NK-92 (cell line): Measurements from ENCODE around the gene ZNF669.

Experiments
- DNase-seq: peaks from one replicate; lab custom pipeline; 2025; ENCODE audit not compliant: unreplicated experiment; lab: John Stamatoyannopoulos, UW

The ZNF669 gene

GRCh38 chr1:247111700-247112478, 7.7 kb upstream of the ZNF669 start:
- no peak for DNase-seq

- no peak for DNase-seq
Measured at GRCh38 chr1:247111259-247111699, 7.1 kb upstream of the ZNF669 start.

GRCh38 chr1:247110627-247111258, 6.6 kb upstream of the ZNF669 start:
- DNase-seq, result no peak

- DNase-seq, result no peak
Measured at GRCh38 chr1:247107694-247108093, 3.5 kb upstream of the ZNF669 start.

- DNase-seq, result no peak
Measured at GRCh38 chr1:247105966-247106365, 1.8 kb upstream of the ZNF669 start.

GRCh38 chr1:247104965-247105364, 809 bp upstream of the ZNF669 start:
- no peak for DNase-seq

- DNase-seq, result no peak
Measured at GRCh38 chr1:247102381-247102780, 1.8 kb downstream of the ZNF669 start.

- no peak for DNase-seq
Measured at GRCh38 chr1:247100676-247101279, 3.4 kb downstream of the ZNF669 start.

- no peak for DNase-seq
Measured at GRCh38 chr1:247096958-247097357, 7.2 kb downstream of the ZNF669 start.

GRCh38 chr1:247096544-247096943, 7.6 kb downstream of the ZNF669 start:
- no peak for DNase-seq

GRCh38 chr1:247096112-247096511, 8.0 kb downstream of the ZNF669 start:
- no peak for DNase-seq

- DNase-seq, result no peak
Measured at GRCh38 chr1:247090455-247090854, 13.7 kb downstream of the ZNF669 start.

GRCh38 chr1:247089616-247090375, 14.4 kb downstream of the ZNF669 start:
- no peak for DNase-seq

- DNase-seq, result no peak
Measured at GRCh38 chr1:247088967-247089366, 15.2 kb downstream of the ZNF669 start.

GRCh38 chr1:247087256-247087655, 16.9 kb downstream of the ZNF669 start:
- no peak for DNase-seq

- no peak for DNase-seq
Measured at GRCh38 chr1:247085310-247085709, 18.8 kb downstream of the ZNF669 start.

GRCh38 chr1:247084771-247085170, 19.4 kb downstream of the ZNF669 start:
- no peak for DNase-seq

GRCh38 chr1:247079141-247079874, 24.8 kb downstream of the ZNF669 start:
- DNase-seq, result no peak

GRCh38 chr1:247078258-247079140, 25.7 kb downstream of the ZNF669 start, which contains the start of gene ZNF670:
Gene ZNF670, minus strand, starts transcription at chr1:247078811. Its CDS starts 215 bp downstream, at chr1:247078596.
- no peak for DNase-seq

- no peak for DNase-seq
Measured at GRCh38 chr1:247077876-247078257, 26.3 kb downstream of the ZNF669 start.
